HepG2 (cell line): ENCODE measurements around the gene SRP14. TPM values are rescaled to one million over a fixed set of nuclear protein-coding genes. Genes with fewer than 3 reads are reported as not detected.

Source experiments
- ATRX ChIP-seq: sonication (generic); formaldehyde crosslinking; IDR thresholded peaks from 2 replicates; pipeline ENCODE4 v1.4.0; 2020; ENCODE audit warnings: missing genetic modification reagents, borderline replicate concordance
- EP300 ChIP-seq, 3 experiments: sonication (generic) in 1 of 3; formaldehyde crosslinking in 1 of 3; IDR thresholded peaks; 2 replicates each; pipeline versions ENCODE4 v1.5.1 to v1.6.1; 2011 to 2020; ENCODE audit warnings: low read depth in 2 of 3, low read length in 2 of 3, borderline replicate concordance in 1 of 3, improper control_type of control experiment in 1 of 3, mild to moderate bottlenecking in 1 of 3, missing genetic modification reagents in 1 of 3, moderate library complexity in 1 of 3
- FIP1L1 ChIP-seq: fragments of 200-400 bp; formaldehyde crosslinking; IDR thresholded peaks from 2 replicates; pipeline ENCODE4 v1.6.1; 2018; ENCODE audit warnings: low read depth, mild to moderate bottlenecking, low read length, moderate library complexity, borderline replicate concordance; ENCODE audit not compliant: insufficient read depth
- MIER3 ChIP-seq: IDR thresholded peaks from 2 replicates; pipeline ENCODE4 v1.6.1; 2016; ENCODE audit warnings: missing compliant biosample characterization, borderline replicate concordance
- MYNN ChIP-seq: sonication (generic); formaldehyde crosslinking; IDR thresholded peaks from 2 replicates; pipeline ENCODE4 v1.4.0; 2020; ENCODE audit warnings: mild to moderate bottlenecking, low read depth, missing genetic modification reagents
- NR2F2 ChIP-seq: IDR thresholded peaks from 2 replicates; pipeline ENCODE4 v1.6.1; 2012; ENCODE audit warnings: low read depth, inconsistent platforms, borderline replicate concordance
- PHF21A ChIP-seq: sonication (generic); formaldehyde crosslinking; IDR thresholded peaks from 2 replicates; pipeline ENCODE4 v1.5.0; 2020; ENCODE audit warnings: mild to moderate bottlenecking, missing genetic modification reagents
- ZBTB7A ChIP-seq: sonication (generic); formaldehyde crosslinking; IDR thresholded peaks from 2 replicates; pipeline ENCODE4 v1.8.0; 2022; ENCODE audit warnings: mild to moderate bottlenecking, missing genetic modification reagents
- ZFP41 ChIP-seq: sonication (generic); formaldehyde crosslinking; IDR thresholded peaks from 2 replicates; pipeline ENCODE4 v1.4.0; 2020; ENCODE audit warnings: mild to moderate bottlenecking, missing genetic modification reagents, borderline replicate concordance
- ZFP90 ChIP-seq: sonication (generic); formaldehyde crosslinking; IDR thresholded peaks from 2 replicates; pipeline ENCODE4 v1.8.0; 2022; ENCODE audit warnings: missing genetic modification reagents, mild to moderate bottlenecking, inconsistent platforms, borderline replicate concordance
- ZFX ChIP-seq: sonication (generic); formaldehyde crosslinking; IDR thresholded peaks from 2 replicates; pipeline ENCODE4 v1.4.0; 2020; ENCODE audit warnings: mild to moderate bottlenecking, low read depth, missing genetic modification reagents, moderate library complexity
- ZNF160 ChIP-seq: sonication (generic); formaldehyde crosslinking; IDR thresholded peaks from 2 replicates; pipeline ENCODE4 v1.8.0; 2022; ENCODE audit warnings: mild to moderate bottlenecking, inconsistent platforms, missing genetic modification reagents
- ZNF558 ChIP-seq: sonication (generic); formaldehyde crosslinking; IDR thresholded peaks from 2 replicates; pipeline ENCODE4 v1.9.0; 2022; ENCODE audit warnings: mild to moderate bottlenecking, missing genetic modification reagents, borderline replicate concordance
- ZNF747 ChIP-seq: sonication (generic); formaldehyde crosslinking; IDR thresholded peaks from 2 replicates; pipeline ENCODE4 v1.8.1; 2023; ENCODE audit warnings: missing genetic modification reagents, mild to moderate bottlenecking, borderline replicate concordance
- ZNF792 ChIP-seq: IDR thresholded peaks from 2 replicates; pipeline ENCODE4 v1.6.1; 2016
- ZSCAN25 ChIP-seq: sonication (generic); formaldehyde crosslinking; IDR thresholded peaks from 2 replicates; pipeline ENCODE4 v1.8.0; 2022; ENCODE audit warnings: mild to moderate bottlenecking, missing genetic modification reagents
- polyA plus RNA-seq, 8 experiments: library from polyadenylated mRNA; depleted of rRNA in 3 of 8; stranded (reverse) in 7 of 8; unstranded in 1 of 8; fragments of >200 nt; fragmentation: Illumina TruSeq in 4 of 8; extraction: Trizol in 4 of 8; gene quantifications; 2 replicates each; pipeline versions ENCODE4 v1.2.1 to v1.2.3, GENCODE V29; 2011 to 2016; ENCODE audit warnings: low read depth in 4 of 8, missing spikeins in 1 of 8, mixed read lengths in 1 of 8; ENCODE audit not compliant: insufficient read depth in 1 of 8
- total RNA-seq, 5 experiments: library from RNA; depleted of rRNA; stranded (reverse); fragments of >200 nt; fragmentation: Illumina TruSeq; extraction: Trizol; gene quantifications; 2 replicates each; pipeline ENCODE4 v1.2.3, GENCODE V29; 2016; ENCODE audit warnings: low read depth in 1 of 5
- TF ChIP-seq, protein P1 (sequence below): IDR thresholded peaks from 2 replicates; pipeline ENCODE4 v1.6.1; 2012; ENCODE audit warnings: low read length, improper control_type of control experiment
- TF ChIP-seq, protein P2 (sequence below): fragments of 450-650 bp; IDR thresholded peaks from 2 replicates; pipeline ENCODE4 v1.6.1; 2017
- TF ChIP-seq, protein P3 (sequence below): IDR thresholded peaks from 2 replicates; pipeline ENCODE4 v1.6.1; 2016; ENCODE audit warnings: missing compliant biosample characterization, missing genetic modification reagents, borderline replicate concordance
- TF ChIP-seq, protein P4 (sequence below): sonication (generic); formaldehyde crosslinking; IDR thresholded peaks from 2 replicates; pipeline ENCODE4 v1.5.0; 2020; ENCODE audit warnings: mild to moderate bottlenecking, missing genetic modification reagents, borderline replicate concordance

The SRP14 gene
- total and polyA plus RNA-seq, 2 of the 13 experiments (the other 11 are each of a cell fraction or from before 2014, with no cell fraction given), result 208 to 356 TPM

DNA sequence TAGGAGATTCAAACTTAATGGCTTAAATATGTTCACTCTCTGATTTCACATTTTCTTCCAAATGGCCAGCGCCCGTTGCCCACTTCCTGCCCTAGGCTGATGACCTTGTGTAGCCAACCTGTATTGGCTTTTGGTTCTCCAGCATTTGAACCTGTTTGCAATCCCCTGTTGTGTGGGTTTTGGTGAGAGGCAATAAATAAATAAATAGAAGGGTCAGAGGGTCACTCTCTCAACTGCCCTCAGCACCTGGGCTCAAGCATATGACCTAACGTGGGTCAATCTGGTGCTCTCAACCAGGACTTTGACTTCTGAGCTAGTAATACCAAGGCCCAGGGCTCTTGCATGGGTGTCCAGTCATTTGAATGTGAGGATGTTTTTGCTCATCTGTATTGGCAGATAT is 1.8 kb upstream of the SRP14 start (continued):
- TF ChIP-seq, protein P1, sequence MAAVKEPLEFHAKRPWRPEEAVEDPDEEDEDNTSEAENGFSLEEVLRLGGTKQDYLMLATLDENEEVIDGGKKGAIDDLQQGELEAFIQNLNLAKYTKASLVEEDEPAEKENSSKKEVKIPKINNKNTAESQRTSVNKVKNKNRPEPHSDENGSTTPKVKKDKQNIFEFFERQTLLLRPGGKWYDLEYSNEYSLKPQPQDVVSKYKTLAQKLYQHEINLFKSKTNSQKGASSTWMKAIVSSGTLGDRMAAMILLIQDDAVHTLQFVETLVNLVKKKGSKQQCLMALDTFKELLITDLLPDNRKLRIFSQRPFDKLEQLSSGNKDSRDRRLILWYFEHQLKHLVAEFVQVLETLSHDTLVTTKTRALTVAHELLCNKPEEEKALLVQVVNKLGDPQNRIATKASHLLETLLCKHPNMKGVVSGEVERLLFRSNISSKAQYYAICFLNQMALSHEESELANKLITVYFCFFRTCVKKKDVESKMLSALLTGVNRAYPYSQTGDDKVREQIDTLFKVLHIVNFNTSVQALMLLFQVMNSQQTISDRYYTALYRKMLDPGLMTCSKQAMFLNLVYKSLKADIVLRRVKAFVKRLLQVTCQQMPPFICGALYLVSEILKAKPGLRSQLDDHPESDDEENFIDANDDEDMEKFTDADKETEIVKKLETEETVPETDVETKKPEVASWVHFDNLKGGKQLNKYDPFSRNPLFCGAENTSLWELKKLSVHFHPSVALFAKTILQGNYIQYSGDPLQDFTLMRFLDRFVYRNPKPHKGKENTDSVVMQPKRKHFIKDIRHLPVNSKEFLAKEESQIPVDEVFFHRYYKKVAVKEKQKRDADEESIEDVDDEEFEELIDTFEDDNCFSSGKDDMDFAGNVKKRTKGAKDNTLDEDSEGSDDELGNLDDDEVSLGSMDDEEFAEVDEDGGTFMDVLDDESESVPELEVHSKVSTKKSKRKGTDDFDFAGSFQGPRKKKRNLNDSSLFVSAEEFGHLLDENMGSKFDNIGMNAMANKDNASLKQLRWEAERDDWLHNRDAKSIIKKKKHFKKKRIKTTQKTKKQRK, result no peak
- TF ChIP-seq MYNN (CRISPR knock-in tag) (no peak), ZNF558 (CRISPR knock-in tag) (no peak), ZNF160 (CRISPR knock-in tag) (no peak), EP300 (IDR thresholded peaks at IDR 0.05; ENCODE audit: low read depth in 2 of 2, low read length in 2 of 2) (peak in 1 of 2 experiments; percentile 52; a peak in 1 of 4 replicates), EP300 (CRISPR knock-in tag; IDR thresholded peaks at IDR 0.05; ENCODE audit: borderline replicate concordance) (no peak), PHF21A (peak; percentile 68; the same call in 1 of the 2 replicates), FIP1L1 (no peak), NR2F2 (peak; percentile 94), ZFX (CRISPR knock-in tag) (no peak), ZSCAN25 (CRISPR knock-in tag) (no peak), ZFP41 (CRISPR knock-in tag) (no peak), ATRX (CRISPR knock-in tag) (no peak), ZNF792 (CRISPR knock-in tag) (no peak), ZBTB7A (CRISPR knock-in tag) (no peak), ZFP90 (CRISPR knock-in tag) (no peak), ZNF747 (no peak), MIER3 (CRISPR knock-in tag) (peak; percentile 55; the same call in 1 of the 2 replicates)
- TF ChIP-seq, protein P2, sequence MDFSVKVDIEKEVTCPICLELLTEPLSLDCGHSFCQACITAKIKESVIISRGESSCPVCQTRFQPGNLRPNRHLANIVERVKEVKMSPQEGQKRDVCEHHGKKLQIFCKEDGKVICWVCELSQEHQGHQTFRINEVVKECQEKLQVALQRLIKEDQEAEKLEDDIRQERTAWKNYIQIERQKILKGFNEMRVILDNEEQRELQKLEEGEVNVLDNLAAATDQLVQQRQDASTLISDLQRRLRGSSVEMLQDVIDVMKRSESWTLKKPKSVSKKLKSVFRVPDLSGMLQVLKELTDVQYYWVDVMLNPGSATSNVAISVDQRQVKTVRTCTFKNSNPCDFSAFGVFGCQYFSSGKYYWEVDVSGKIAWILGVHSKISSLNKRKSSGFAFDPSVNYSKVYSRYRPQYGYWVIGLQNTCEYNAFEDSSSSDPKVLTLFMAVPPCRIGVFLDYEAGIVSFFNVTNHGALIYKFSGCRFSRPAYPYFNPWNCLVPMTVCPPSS, result no peak
- TF ChIP-seq, protein P3, sequence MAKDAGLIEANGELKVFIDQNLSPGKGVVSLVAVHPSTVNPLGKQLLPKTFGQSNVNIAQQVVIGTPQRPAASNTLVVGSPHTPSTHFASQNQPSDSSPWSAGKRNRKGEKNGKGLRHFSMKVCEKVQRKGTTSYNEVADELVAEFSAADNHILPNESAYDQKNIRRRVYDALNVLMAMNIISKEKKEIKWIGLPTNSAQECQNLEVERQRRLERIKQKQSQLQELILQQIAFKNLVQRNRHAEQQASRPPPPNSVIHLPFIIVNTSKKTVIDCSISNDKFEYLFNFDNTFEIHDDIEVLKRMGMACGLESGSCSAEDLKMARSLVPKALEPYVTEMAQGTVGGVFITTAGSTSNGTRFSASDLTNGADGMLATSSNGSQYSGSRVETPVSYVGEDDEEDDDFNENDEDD (CRISPR knock-in tag), result no peak
- TF ChIP-seq, protein P4, sequence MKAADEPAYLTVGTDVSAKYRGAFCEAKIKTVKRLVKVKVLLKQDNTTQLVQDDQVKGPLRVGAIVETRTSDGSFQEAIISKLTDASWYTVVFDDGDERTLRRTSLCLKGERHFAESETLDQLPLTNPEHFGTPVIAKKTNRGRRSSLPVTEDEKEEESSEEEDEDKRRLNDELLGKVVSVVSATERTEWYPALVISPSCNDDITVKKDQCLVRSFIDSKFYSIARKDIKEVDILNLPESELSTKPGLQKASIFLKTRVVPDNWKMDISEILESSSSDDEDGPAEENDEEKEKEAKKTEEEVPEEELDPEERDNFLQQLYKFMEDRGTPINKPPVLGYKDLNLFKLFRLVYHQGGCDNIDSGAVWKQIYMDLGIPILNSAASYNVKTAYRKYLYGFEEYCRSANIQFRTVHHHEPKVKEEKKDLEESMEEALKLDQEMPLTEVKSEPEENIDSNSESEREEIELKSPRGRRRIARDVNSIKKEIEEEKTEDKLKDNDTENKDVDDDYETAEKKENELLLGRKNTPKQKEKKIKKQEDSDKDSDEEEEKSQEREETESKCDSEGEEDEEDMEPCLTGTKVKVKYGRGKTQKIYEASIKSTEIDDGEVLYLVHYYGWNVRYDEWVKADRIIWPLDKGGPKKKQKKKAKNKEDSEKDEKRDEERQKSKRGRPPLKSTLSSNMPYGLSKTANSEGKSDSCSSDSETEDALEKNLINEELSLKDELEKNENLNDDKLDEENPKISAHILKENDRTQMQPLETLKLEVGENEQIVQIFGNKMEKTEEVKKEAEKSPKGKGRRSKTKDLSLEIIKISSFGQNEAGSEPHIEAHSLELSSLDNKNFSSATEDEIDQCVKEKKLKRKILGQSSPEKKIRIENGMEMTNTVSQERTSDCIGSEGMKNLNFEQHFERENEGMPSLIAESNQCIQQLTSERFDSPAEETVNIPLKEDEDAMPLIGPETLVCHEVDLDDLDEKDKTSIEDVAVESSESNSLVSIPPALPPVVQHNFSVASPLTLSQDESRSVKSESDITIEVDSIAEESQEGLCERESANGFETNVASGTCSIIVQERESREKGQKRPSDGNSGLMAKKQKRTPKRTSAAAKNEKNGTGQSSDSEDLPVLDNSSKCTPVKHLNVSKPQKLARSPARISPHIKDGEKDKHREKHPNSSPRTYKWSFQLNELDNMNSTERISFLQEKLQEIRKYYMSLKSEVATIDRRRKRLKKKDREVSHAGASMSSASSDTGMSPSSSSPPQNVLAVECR (CRISPR knock-in tag), result no peak
